Small intestine (tissue), 7 donors: Measurements from ENCODE around the gene NAGS. TPM values are rescaled to one million over a fixed set of nuclear protein-coding genes. Genes with fewer than 3 reads are reported as not detected.
"Not testable (repeated sequence)": the region's sequence is repeated elsewhere in the genome, so short reads cannot be mapped to it uniquely, and the experiment has no call there.

ENCODE experiments used
- DNase-seq, 2 donors: peaks; one replicate each; pipeline versions ENCODE4 v3.0.0 to v3.0.0-alpha.2; 2013
- FAIRE-seq: peaks from 2 replicates; lab custom pipeline; 2012; peaks lifted over from hg19 to GRCh38; lab: Jason Lieb, UNC
- H3K27ac ChIP-seq, 3 donors: one replicate each; pipeline ENCODE4 v1.5.1; 2013; ENCODE audit warnings: low read length in 2 of 3, mild to moderate bottlenecking in 2 of 3, control low read depth in 1 of 3, inconsistent platforms in 1 of 3, low read depth in 1 of 3, moderate library complexity in 1 of 3
- H3K27me3 ChIP-seq, 3 donors: one replicate each; pipeline ENCODE4 v1.6.1; 2013; ENCODE audit warnings: low read length in 3 of 3, inconsistent platforms in 1 of 3; ENCODE audit not compliant: control insufficient read depth in 3 of 3, insufficient read depth in 3 of 3
- H3K36me3 ChIP-seq, 3 donors: one replicate each; pipeline ENCODE4 v1.6.1; 2013; ENCODE audit warnings: low read length in 3 of 3, inconsistent platforms in 1 of 3, low read depth in 1 of 3, mild to moderate bottlenecking in 1 of 3, moderate library complexity in 1 of 3; ENCODE audit not compliant: control insufficient read depth in 3 of 3, insufficient read depth in 2 of 3
- H3K4me1 ChIP-seq, 3 donors: one replicate each; pipeline ENCODE4 v1.6.1; 2013; ENCODE audit warnings: low read length in 2 of 3, inconsistent platforms in 1 of 3, low read depth in 1 of 3, mild to moderate bottlenecking in 1 of 3, moderate library complexity in 1 of 3; ENCODE audit not compliant: control insufficient read depth in 3 of 3, insufficient read depth in 2 of 3
- H3K4me3 ChIP-seq, 3 donors: one replicate each; pipeline ENCODE4 v1.5.1; 2013; ENCODE audit warnings: low read length in 3 of 3, control low read depth in 1 of 3, inconsistent platforms in 1 of 3, low read depth in 1 of 3, mild to moderate bottlenecking in 1 of 3, moderate library complexity in 1 of 3
- H3K9me3 ChIP-seq, 2 donors: one replicate each; pipeline ENCODE4 v1.6.1; 2013; ENCODE audit warnings: low read depth in 1 of 2, low read length in 1 of 2; ENCODE audit not compliant: control insufficient read depth in 2 of 2, insufficient read depth in 1 of 2
- WGBS, 3 donors: extraction: QIAGEN DNeasy Blood & Tissue Kit; methylation state at CpG; one replicate each; pipeline ENCODE4 v1.1.7; 2013; 5-methylcytosine and 5-hydroxymethylcytosine counted together
- polyA plus RNA-seq, 4 donors: library from polyadenylated mRNA; stranded (reverse) in 3 of 4; unstranded in 1 of 4; fragments of 200-250 nt in 3 of 4; fragments of 120-200 nt in 1 of 4; gene quantifications; one replicate each; pipeline versions ENCODE4 v1.2.1 to v1.2.3, GENCODE V29; 2013
- donor health status: healthy with polysubstance abuse.
- donor health status: control.
- donor health status: control.
- donor health status: Bipolar disorder and iron deficiency.
- donor health status: healthy.

NAGS gene
- polyA plus RNA-seq, 4 donors: 16.8 to 58.6 (median 50.6) TPM

DNA sequence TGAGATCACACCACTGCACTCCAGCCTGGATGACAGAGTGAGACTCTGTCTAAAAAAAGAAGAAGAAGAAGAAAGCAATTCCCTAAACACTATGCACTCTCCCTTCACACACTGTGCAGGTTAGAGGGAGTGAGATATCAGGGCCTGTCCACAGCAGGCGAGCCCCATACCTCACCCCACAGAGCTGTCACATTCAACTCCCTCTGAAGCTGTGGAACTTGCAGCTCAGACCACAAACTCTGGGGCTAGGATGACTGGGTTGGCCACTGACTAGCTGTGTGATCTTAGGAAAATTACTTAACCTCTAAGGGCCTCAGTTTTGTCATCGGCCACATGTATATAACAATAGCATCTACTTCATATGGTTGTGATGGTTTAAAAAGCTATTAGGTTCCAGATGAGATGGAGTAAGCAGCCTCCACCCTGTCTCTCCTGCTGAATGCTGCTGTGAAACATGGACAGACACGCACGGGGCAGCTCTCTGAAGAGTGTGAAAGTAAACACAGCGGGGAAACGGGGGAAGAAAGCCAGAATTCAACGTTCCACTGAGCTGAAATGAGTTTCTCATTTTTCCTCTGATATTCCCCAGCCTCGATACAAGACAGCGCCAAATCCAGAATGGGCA, 37.1 kb upstream of the NAGS start:
- 55 to 81% (median 69%) methylated on average over 9 of the region's 9 CpGs for WGBS, 3 donors
- no peak for DNase-seq
- H3K4me1 ChIP-seq: no peaks in the 10 kb centered on the region
- no peak overlapping the region for H3K4me3 ChIP-seq
- H3K27ac ChIP-seq: no peak overlapping the region
- no peaks in the 10 kb centered on the region for H3K36me3 ChIP-seq
- peaks cover 0 to 11% (median 3%) of the 10 kb centered on the region in 3 donors for H3K27me3 ChIP-seq
- FAIRE-seq: no peak
- H3K9me3 ChIP-seq: no peaks in the 10 kb centered on the region

DNA sequence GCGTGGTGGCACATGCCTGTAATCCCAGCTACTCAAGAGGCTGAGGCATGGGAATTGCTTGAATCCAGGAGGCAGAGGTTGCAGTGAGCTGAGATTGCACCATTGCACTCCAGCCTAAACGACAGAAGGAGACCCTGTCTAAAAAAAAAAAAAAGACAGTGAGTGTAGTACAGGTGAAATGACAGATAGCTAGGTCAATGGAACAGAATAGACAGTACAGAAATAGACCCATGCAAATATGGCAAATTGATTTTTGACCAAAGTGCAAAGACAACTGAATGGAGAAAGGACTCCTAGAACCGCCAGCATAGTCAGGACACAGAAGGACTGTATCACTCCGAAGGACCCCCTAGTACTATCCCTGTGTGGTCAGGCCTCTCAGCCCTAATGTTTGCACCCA, 34.1 kb upstream of the NAGS start:
- Histone ChIP-seq H3K27ac (no peak overlapping the region), H3K4me1 (no peaks in the 10 kb centered on the region), H3K36me3 (no peaks in the 10 kb centered on the region), H3K27me3 (peaks cover 0 to 16% (median 3%) of the 10 kb centered on the region in 3 donors), H3K9me3 (no peaks in the 10 kb centered on the region), H3K4me3 (no peak overlapping the region)
- DNase-seq (no peak), FAIRE-seq (no peak)
- 65 to 76% (median 76%) methylated on average over 4 of the region's 4 CpGs for WGBS, 3 donors

DNA sequence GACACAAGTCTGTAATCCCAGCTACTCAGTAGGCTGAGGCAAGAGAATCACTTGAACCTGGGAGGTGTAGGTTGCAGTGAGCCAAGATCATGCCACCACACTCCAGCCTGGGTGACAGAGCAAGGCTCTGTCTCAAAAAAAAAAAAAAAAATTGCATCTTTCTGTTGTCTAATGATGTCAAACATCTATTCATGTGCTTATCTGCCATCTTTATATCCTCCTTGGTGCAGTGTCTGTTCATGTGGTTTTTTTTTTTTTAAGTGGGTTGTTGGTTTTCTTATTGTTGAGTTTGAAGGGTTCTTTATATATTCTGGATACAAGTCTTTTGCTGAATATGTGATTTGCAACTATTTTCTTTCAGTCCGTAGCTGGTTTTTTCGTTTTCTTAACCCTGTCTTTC, 33.0 kb upstream of the NAGS start:
- not testable (repeated sequence) for H3K4me3 ChIP-seq, H3K27ac ChIP-seq, H3K36me3 ChIP-seq, H3K9me3 ChIP-seq, H3K4me1 ChIP-seq, FAIRE-seq, DNase-seq
- peaks cover 0 to 16% (median 3%) of the 10 kb centered on the region in 3 donors for H3K27me3 ChIP-seq
- WGBS, 3 donors: 41 to 63% (median 53%) methylated on average over 2 of the region's 2 CpGs

- peaks cover 0 to 18% (median 3%) of the 10 kb centered on the region in 3 donors for H3K27me3 ChIP-seq
- H3K4me1 ChIP-seq, H3K4me3 ChIP-seq, H3K36me3 ChIP-seq, H3K9me3 ChIP-seq, FAIRE-seq, H3K27ac ChIP-seq, DNase-seq: not testable (repeated sequence)
- 70 to 84% (median 79%) methylated on average over 22 of the region's 22 CpGs for WGBS, 3 donors
Measured at GRCh38 chr17:43972444-43973212, 31.8 kb upstream of the NAGS start.

DNA sequence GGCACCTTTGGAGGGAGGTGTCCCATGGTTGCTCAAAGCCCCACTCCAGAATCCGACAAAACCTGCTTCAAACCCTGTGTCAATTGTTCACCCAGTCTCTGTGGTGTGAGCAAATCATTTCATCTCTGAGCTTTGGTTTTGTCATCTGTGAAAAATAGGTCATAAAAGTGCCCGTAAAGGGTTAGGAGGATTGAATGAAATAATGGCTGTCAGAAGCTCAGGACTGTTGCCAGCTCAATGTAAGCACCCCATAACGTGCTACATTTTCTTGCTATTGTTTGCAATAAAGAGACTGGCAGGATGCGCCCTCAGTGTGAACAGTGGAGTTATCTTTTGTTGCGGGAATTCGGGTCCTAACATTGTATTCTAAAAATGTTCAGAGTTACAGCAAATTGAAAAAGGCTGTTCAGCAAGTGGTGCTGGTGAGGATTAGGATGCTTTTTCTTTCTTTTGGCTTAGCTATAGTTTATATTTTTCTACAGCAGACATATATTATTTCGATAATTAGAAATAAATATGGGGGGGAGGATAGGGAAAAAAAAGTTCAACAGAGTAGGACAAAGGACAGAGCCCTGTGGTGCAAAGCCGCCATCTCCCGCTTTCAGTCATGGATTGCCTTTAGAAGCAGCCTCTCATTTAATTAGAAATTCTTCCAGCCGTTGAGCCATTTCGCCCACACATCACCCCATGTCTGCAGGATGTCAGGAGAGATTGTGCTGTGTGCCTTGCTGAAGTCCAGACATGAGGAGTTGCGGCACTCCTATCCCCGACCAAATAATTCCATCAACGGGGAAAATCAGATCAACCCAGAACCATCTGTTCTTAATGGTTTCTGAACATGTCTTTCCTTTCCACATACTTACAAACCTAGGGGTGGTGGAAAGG, 29.8 kb upstream of the NAGS start:
- no peaks in the 10 kb centered on the region for H3K4me1 ChIP-seq
- WGBS, 3 donors: 64 to 68% (median 64%) methylated on average over 14 of the region's 14 CpGs
- peaks cover 0 to 27% (median 3%) of the 10 kb centered on the region in 3 donors for H3K27me3 ChIP-seq
- H3K36me3 ChIP-seq: no peaks in the 10 kb centered on the region
- H3K9me3 ChIP-seq: no peaks in the 10 kb centered on the region
- H3K27ac ChIP-seq: no peak overlapping the region
- DNase-seq (no peak), FAIRE-seq (no peak)
- H3K4me3 ChIP-seq: no peak overlapping the region

GRCh38 chr17:43975898-43976297, 28.5 kb upstream of the NAGS start:
- no peak for FAIRE-seq

DNA sequence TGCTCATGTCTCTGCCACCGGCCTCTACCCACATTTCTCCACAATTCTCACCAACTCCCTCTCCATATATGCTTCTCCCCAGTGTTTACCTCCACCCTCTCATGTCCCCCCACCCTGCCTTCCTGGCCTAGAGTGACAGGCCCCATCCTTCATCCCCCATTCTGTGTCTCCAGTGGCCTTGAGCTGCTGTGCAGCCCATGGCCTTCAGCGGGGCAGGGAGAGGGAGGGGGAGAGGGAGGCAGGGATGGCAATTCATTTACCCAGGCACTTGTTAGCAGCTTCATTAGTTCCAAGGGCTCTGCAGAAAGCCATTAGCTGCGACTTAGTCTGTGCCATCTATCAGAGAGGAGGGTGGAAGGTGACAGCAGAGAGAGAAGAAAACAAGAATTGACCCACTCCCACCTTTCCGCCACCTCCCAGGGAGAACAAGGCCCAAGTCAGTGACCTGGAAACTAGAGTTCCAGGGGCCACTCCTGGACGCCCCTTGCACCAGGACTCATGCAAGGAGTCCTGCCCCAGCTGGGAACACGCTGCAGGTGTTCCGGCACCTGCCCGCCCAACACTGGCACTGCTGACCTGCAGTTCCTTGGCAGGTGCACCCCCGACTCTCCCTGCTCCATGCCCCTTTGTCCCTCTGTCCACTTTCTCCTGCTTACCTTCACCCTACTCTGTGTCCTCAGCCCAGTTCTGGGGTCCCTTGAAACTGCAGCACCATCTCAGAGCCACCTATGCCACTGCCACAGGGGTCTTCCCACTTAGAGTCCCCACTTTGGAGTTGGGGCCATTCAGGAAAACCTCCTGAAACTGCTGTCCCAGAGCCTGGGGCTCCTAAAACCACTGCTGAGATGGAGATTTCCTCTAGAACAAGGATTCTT, 27.2 kb upstream of the NAGS start:
- no peaks in the 10 kb centered on the region for H3K9me3 ChIP-seq
- H3K4me1 ChIP-seq: no peaks in the 10 kb centered on the region
- FAIRE-seq (no peak), DNase-seq (no peak)
- H3K27ac ChIP-seq: no peak overlapping the region
- H3K36me3 ChIP-seq: no peaks in the 10 kb centered on the region
- no peak overlapping the region for H3K4me3 ChIP-seq
- WGBS, 3 donors: 39 to 61% (median 60%) methylated on average over 9 of the region's 9 CpGs
- H3K27me3 ChIP-seq: peaks cover 0 to 33% (median 4%) of the 10 kb centered on the region in 3 donors

More at GRCh38 chr17:43975898-43976297, 28.5 kb upstream of the NAGS start:
- Histone ChIP-seq H3K36me3 (no peaks in the 10 kb centered on the region), H3K27ac (no peak overlapping the region), H3K9me3 (no peaks in the 10 kb centered on the region), H3K4me3 (no peak overlapping the region), H3K27me3 (peaks cover 0 to 28% (median 3%) of the 10 kb centered on the region in 3 donors), H3K4me1 (no peaks in the 10 kb centered on the region)
- 73 to 90% (median 85%) methylated on average over 15 to 20 of the region's 27 CpGs for WGBS, 3 donors
- DNase-seq: no peak
